Esophagus squamous epithelium (tissue), 5 donors: ENCODE measurements around the gene CHCHD3. TPM values are rescaled to one million over a fixed set of nuclear protein-coding genes. Genes with fewer than 3 reads are reported as not detected.

Source experiments
- DNase-seq: peaks from one replicate; lab custom pipeline; 2025; lab: John Stamatoyannopoulos, UW
- H3K27ac ChIP-seq, 4 donors: fragments of 200-600 bp; sonication (generic); one replicate each; pipeline ENCODE4 v1.5.1; 2016 to 2019; ENCODE audit warnings: mild to moderate bottlenecking in 1 of 4
- H3K27me3 ChIP-seq, 4 donors: fragments of 200-600 bp; sonication (generic); 1 replicate in 3 of 4; 2 replicates in 1 of 4; pipeline versions ENCODE4 v1.5.1 to v1.6.0; 2017 to 2021; ENCODE audit warnings: antibody characterized with exemption in 1 of 4
- H3K36me3 ChIP-seq, 3 donors: fragments of 200-600 bp; sonication (generic); one replicate each; pipeline ENCODE4 v1.5.1; 2016 to 2019
- H3K4me1 ChIP-seq, 3 donors: fragments of 200-600 bp; sonication (generic); one replicate each; pipeline ENCODE4 v1.5.1; 2017 to 2019
- H3K4me3 ChIP-seq, 4 donors: fragments of 200-600 bp; sonication (generic); 1 replicate in 3 of 4; 2 replicates in 1 of 4; pipeline ENCODE4 v1.5.1; 2016 to 2019; ENCODE audit warnings: mild to moderate bottlenecking in 2 of 4, moderate library complexity in 1 of 4
- H3K9me3 ChIP-seq, 3 donors: fragments of 200-600 bp; sonication (generic); one replicate each; pipeline ENCODE4 v1.5.1; 2016 to 2019
- POLR2A ChIP-seq, 4 donors: fragments of 450-650 bp; IDR thresholded peaks; one replicate each; pipeline ENCODE4 v1.6.1; 2017; ENCODE audit warnings: antibody characterized with exemption in 4 of 4, mild to moderate bottlenecking in 4 of 4, moderate library complexity in 3 of 4
- WGBS, 2 donors: methylation state at CpG; one replicate each; pipeline ENCODE4 v1.1.5; 2018; 5-methylcytosine and 5-hydroxymethylcytosine counted together
- intact Hi-C: fragments of 100-400 bp; cut with DNase I; formaldehyde crosslinking; loops from one replicate; pipeline ENCODE4 v1.15.0; 2022
- total RNA-seq, 4 donors: library from RNA; depleted of rRNA; stranded (reverse); fragments of >200 nt; gene quantifications; one replicate each; pipeline ENCODE4 v1.1.0, GENCODE V29; 2016
- TF ChIP-seq, protein P1 (sequence below), 6 experiments: fragments of 450-650 bp in 4 of 6; fragments of 200-600 bp in 2 of 6; sonication (generic) in 2 of 6; IDR thresholded peaks; one replicate each; pipeline ENCODE4 v1.5.1; 2016 to 2019; ENCODE audit warnings: antibody characterized with exemption in 6 of 6, mild to moderate bottlenecking in 4 of 6, moderate library complexity in 4 of 6
- donor health status: DM: yes; HTN: yes; CAD: no.

Gene CHCHD3
- total RNA-seq, 4 donors from 2014 or later = 36.8 to 55.0 (median 40.9) TPM

- peaks cover 0 to 4% (median 0%) of the 10 kb centered on the region in 3 donors for H3K36me3 ChIP-seq
- no peak for DNase-seq
- no peak overlapping the region for H3K27ac ChIP-seq
- intact Hi-C loops = no loop called here
- H3K4me3 ChIP-seq = no peak overlapping the region
- H3K4me1 ChIP-seq = no peaks in the 10 kb centered on the region
- no peak for TF ChIP-seq POLR2A (IDR thresholded peaks at IDR 0.05)
- TF ChIP-seq, protein P1, sequence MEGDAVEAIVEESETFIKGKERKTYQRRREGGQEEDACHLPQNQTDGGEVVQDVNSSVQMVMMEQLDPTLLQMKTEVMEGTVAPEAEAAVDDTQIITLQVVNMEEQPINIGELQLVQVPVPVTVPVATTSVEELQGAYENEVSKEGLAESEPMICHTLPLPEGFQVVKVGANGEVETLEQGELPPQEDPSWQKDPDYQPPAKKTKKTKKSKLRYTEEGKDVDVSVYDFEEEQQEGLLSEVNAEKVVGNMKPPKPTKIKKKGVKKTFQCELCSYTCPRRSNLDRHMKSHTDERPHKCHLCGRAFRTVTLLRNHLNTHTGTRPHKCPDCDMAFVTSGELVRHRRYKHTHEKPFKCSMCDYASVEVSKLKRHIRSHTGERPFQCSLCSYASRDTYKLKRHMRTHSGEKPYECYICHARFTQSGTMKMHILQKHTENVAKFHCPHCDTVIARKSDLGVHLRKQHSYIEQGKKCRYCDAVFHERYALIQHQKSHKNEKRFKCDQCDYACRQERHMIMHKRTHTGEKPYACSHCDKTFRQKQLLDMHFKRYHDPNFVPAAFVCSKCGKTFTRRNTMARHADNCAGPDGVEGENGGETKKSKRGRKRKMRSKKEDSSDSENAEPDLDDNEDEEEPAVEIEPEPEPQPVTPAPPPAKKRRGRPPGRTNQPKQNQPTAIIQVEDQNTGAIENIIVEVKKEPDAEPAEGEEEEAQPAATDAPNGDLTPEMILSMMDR (IDR thresholded peaks at IDR 0.05) = no peak
- H3K9me3 ChIP-seq = no peaks in the 10 kb centered on the region
- no peaks in the 10 kb centered on the region for H3K27me3 ChIP-seq
These were observed 66.0 kb downstream of the CHCHD3 start for GRCh38 chr7:133015888-133016287.

GRCh38 chr7:133011746-133012145 is 70.1 kb downstream of the CHCHD3 start:
- H3K9me3 ChIP-seq = no peaks in the 10 kb centered on the region
- H3K27ac ChIP-seq = no peak overlapping the region
- no peak overlapping the region for H3K4me3 ChIP-seq
- TF ChIP-seq POLR2A (IDR thresholded peaks at IDR 0.05) = no peak
- TF ChIP-seq, protein P1 (IDR thresholded peaks at IDR 0.05) = no peak
- no peaks in the 10 kb centered on the region for H3K27me3 ChIP-seq
- no peaks in the 10 kb centered on the region for H3K4me1 ChIP-seq
- no peak for DNase-seq
- intact Hi-C loops = no loop called here
- H3K36me3 ChIP-seq = no peaks in the 10 kb centered on the region
- WGBS, 2 donors = 94 to 96% methylated on average over 5 of the region's 5 CpGs

DNA sequence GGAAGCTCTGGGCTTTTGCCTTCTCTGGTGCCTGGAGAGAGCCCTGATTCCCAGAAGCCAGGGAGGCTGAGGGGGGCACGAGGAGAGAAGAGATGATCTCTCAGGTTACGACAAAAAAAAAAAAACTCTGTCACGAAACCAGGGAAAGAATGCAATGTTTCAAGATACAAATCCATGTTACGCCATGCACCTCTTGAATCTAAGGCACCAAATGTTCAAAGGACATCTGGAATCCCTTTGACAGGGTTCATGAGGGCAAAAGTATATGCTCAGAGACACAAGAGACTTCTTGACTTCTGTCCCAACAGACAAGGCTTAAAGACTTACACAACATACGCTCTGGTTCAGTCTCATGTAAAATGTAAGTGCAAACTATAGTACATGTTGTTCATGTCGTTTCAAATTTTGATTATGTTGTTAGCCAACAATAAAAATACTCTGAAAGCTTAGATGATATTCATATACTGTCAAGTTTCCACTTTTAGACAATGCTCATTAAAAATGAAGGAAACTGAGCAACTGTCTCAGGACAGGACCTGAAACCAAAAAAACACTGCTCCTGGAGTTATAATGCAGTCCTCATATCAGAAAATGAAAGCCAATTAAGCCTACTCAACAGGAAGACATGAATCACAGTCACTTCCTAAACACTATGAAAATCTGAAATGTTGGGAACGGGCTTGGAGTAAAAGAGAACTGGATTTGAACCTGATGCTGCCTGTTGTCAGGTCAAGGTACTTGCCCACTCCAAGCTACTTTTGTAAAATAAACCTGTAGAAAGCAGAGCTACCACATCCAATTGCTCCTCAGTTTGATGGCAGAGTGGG is 72.3 kb downstream of the CHCHD3 start:
- 83 to 85% methylated on average over 7 of the region's 7 CpGs for WGBS, 2 donors
- DNase-seq = no peak
- TF ChIP-seq, protein P1 (IDR thresholded peaks at IDR 0.05) = no peak
- TF ChIP-seq POLR2A (IDR thresholded peaks at IDR 0.05) = no peak
- Histone ChIP-seq H3K9me3 (no peaks in the 10 kb centered on the region), H3K27me3 (no peaks in the 10 kb centered on the region), H3K4me1 (no peaks in the 10 kb centered on the region), H3K4me3 (no peak overlapping the region), H3K27ac (no peak overlapping the region), H3K36me3 (no peaks in the 10 kb centered on the region)
- intact Hi-C loops = no loop called here

DNA sequence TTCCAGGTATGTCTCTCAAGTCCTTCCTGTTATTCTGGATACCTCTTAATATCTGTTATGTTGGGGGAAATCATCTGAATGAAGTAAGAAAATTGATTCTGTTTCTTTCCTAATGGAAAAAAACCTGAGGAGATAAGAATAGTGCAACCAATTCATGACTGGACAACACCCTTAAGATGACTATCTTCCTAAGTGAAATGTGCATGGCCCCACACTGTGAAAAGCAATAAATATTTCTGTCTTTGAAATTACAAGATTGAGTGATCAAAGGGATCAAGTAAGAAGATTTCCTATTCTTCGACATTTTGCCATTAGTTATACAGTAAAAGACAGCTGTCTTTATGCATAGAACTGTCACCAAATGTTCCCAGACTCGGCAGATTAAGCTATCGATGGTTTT is 73.9 kb downstream of the CHCHD3 start:
- intact Hi-C loops = no loop called here
- no peak for DNase-seq
- Histone ChIP-seq H3K27me3 (no peaks in the 10 kb centered on the region), H3K4me3 (no peak overlapping the region), H3K4me1 (peaks cover 0 to 6% (median 4%) of the 10 kb centered on the region in 3 donors), H3K9me3 (no peaks in the 10 kb centered on the region), H3K27ac (no peak overlapping the region), H3K36me3 (no peaks in the 10 kb centered on the region)
- 84 to 92% methylated on average over 3 of the region's 3 CpGs for WGBS, 2 donors
- TF ChIP-seq POLR2A (IDR thresholded peaks at IDR 0.05) = no peak
- TF ChIP-seq, protein P1 (IDR thresholded peaks at IDR 0.05) = no peak

DNA sequence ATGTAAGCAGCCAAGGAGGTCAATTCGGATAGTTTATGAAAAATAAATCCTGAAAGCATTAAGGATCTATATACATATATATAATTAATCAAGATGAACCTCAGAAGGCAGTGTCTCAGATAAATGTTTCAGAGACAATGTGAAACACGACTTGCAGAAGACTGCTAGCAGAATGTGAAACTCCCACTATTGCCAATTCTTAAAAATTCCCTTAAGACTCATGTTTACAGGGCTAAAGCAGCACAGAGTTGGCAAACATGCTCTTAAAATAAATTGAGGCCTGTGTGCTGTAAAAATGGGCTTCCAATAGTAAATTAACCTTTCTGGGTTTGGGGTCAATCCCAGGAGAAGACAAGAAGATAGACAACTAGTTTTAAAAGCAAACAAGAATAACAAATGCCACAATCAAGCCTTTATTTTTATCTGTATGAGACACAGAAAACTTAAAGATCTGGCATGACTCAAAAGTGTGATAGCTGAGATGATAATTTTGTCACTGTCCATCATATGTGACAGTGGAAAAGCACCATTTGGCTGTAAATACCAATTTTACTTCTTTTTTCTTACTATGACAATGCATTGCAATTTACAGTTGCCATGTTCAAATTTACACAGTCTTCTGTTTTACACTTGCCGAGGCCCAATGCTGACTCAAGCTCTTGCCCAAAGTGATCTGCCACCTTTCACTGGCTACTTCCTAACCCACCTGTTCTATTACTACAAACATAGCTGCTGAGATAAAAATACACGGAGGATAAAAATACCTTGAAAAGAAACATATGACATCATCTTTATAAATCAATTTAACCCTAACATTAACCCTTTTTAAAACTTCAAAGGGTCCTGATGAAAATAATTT is 78.6 kb downstream of the CHCHD3 start:
- Histone ChIP-seq H3K27ac (no peak overlapping the region), H3K36me3 (no peaks in the 10 kb centered on the region), H3K9me3 (no peaks in the 10 kb centered on the region), H3K27me3 (no peaks in the 10 kb centered on the region), H3K4me1 (peaks cover 0 to 12% (median 4%) of the 10 kb centered on the region in 3 donors), H3K4me3 (no peak overlapping the region)
- DNase-seq = no peak
- TF ChIP-seq POLR2A (IDR thresholded peaks at IDR 0.05) = no peak
- TF ChIP-seq, protein P1 (IDR thresholded peaks at IDR 0.05) = no peak
- 40 to 52% methylated on average over 4 of the region's 4 CpGs for WGBS, 2 donors
- intact Hi-C loops = no loop called here
